ENCODE data around the gene XRCC2.
"Not testable (repeated sequence)": the region's sequence is repeated elsewhere in the genome, so short reads cannot be mapped to it uniquely, and the experiment has no call there.

Gene XRCC2

DNA sequence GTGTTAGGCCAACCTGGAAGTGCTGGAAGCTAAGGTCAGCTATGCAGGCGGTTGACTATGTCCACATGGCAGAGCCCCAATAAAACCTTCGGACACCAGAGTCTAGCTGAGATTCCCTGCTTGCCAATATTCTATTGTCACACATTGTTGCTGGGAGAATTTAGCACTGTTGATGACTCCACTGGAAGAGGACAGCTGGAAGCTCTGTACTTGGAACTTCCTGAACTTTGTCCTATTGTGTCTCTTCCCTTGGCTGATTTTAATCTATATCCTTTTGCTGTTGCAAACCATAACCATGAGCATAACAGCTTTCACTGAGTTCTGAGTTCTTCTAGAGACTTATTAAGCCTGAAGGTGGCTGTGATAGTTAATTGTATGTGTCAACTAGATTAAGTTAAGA lies 12.0 kb downstream of the XRCC2 start:
- DNase-seq, result no peak

DNA sequence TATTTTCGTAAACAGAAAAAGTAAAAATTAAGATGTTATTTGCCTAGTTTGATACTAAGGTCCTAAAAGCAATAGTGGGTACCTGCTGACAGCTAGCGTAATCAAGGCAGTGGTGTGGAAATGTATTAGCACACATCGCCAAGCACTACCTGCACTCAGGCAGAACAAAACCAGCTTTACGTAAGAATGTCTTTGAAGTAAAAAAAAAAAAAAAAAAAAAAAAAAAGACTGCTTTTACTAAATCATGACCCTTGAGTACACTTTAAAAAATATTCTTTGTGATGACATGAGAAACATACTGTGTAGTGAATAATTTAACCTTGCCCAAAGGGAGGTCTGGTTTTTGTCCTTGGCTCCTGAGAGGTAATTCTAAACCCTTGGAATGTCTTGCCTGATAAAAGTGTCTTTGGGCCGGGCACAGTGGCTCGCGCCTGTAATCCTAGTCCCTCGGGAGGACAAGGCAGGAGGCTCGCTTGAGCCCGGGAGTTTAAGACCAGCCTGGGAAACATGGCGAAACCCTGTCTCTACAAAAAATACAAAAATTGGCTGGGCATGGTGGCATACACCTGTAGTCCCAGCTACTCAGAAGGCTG lies 12.7 kb downstream of the XRCC2 start:
- no peak for DNase-seq

DNA sequence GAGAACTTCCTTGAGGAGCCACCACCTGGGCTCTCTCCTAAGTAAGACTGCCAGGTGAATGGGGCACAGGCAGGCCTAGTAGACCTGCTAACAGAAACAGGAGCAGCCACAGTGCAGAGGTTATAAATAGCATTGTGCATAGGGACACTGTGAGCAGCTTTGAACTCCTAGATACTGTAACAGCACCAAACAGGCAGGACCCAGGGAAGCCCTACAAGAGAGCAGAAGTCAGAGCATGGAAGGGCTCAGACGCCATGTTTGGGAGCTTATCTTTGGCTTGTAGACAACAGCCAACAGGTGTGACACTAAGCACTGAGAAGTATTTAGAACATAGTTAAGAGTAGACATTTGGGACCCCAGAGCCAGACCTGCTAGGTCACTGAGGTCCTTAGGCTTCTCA lies 14.5 kb downstream of the XRCC2 start:
- no peak for DNase-seq

DNA sequence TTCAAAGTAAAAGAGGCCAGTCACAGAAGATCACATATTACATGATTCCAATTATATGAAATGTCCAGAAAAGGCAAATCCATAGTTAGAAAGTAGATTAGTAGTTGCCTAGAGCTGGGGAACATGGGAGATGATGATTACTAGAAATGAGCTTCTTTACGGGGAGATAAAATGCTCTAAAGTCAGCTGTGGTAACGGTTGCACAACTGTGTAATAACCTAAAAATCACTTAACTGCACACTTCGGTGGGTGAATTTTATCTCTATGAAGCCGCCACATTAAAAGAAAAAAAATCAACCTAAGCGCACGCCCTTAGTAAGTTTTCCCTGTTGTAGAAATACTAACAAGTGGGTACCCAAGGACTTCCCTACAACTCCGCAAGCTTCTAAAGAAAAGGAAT lies 15.9 kb downstream of the XRCC2 start:
- no peak for DNase-seq

DNA sequence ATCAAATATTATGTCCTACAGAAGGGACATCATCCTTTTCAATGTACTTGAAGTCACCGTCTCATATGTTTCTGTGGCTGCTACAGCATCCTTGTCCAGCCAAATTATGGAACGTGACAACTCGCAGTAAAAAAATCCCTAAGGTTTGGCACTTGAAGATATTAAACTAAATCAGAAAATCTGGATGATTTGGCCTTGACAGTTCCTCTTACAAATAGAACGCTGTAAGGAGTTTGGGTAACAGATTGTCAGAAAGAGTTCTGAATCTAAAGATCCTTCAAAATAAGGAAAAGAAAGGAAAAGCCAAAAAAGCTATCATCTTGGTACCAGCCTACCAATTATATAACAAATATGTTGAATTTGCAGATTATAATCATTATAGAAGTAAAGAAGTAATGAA lies 21.0 kb downstream of the XRCC2 start:
- no peak for DNase-seq

DNA sequence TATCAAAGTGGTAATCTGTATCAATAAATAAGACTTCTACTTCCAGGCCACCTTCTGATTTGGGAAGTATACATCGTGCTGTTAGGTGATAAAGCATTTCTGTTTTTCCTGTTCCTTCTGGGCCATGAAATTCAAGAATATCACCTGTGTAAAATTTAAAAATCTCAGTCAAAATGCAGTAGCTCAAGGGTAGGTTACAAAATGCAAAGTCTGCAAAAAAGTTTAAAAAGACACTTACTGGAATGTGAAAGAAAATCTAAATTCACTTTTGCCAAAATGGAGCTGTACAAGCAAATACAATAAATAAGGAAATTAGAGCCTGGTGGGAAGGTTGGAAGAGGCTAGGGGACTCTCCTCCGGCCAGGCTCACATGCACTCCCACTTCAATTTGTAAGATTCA lies 26.7 kb downstream of the XRCC2 start:
- no peak for DNase-seq

DNA sequence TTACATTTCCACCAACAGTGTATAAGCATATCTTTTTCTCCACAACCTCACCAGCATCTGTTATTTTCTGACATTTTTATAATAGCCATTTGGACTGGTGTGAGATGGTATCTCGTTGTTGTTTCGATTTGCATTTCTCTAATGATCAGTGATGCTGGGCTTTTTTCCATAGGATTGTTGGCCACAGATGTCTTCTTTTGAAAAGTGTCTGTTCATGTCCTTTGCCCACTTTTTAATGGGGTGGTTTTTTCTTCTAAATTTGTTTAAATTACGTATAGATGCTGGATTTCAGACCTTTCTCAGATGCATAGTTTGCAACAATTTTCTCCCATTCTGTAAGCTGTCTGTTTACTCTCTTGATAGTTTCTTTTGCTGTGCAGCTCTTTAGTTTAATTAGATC lies 28.9 kb downstream of the XRCC2 start:
- no peak for DNase-seq

DNA sequence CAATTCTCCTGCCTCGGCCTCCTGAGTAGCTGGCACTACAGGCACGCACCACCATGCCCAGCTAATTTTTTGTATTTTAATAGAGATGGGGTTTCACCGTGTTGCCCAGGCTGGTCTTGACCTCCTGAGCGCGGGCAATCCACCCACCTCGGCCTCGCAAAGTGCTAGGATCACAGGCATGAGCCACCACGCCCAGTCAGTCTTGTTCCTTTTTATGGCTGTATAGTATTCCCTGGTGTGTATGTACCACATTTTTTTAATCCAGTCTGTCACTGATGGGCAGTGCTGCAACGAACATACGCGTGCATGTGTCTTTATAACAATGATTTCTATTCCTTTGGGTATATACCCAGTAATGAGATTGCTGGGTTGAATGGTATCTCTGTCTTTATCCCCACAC lies 29.4 kb downstream of the XRCC2 start:
- not testable (repeated sequence) for DNase-seq

DNA sequence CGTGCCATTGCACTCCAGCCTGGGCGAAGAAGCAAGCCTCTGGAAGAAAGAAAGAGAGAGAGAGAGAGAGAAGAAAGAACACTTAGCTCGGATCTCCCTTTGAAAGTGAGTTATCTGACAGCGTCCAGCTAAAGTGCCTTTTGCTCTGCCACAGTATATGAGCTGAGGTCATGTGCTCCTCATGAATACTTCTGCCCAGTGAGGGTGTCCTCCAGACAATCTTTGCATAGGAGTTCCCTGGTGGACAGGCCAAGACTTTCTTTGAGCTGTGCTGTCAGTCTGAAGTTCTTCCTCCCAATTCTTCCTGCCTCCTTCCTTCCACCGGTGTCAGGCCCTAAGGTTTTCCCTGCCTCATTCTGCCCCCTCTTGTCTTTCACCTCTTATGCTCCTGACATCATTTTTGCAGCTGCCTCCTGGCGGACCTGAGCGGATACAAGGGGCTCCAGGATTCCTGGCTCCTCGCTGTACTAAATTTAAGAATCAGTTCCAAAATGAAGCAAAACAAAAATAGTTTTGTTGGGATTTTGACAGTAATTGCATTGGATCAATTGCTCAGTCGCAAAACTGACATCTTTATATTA lies 31.9 kb downstream of the XRCC2 start:
- no peak for DNase-seq

DNA sequence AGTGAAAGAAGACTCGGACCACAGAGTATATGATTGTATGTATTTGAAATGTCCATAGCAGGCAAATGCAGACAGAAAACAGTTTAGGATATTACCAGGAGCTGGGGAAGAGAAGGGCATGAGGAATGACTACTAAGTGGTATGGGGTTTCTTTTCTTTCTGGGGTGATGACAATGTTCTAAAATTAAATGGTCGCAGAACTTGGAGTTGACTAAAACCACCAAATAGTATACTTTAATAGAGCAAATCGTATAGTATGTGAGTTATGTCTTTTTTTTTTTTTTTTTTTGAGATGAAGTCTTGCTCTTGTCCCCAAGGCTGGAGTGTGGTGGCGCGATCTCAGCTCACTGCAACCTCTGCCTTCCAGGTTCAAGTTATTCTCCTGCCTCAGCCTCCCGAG lies 34.6 kb downstream of the XRCC2 start:
- DNase-seq, result no peak

DNA sequence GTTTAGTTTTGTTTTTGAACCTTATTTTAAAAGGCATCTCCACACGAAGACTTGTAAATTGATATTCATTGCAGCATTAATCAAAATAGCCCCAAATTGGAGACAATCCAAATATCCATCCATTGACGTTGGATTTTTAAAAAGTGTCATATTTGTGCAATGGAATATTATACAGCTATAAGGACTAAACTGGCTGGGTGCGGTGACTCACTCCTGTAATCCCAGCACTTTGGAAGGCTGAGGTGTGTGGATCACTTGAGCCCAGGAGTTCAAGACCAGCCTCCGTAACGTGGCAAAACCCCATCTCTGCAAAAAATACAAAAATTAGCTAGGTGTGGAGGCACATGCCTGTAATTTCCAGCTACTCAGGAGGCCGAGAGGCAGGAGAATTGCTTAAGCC lies 35.1 kb downstream of the XRCC2 start:
- DNase-seq, result no peak

DNA sequence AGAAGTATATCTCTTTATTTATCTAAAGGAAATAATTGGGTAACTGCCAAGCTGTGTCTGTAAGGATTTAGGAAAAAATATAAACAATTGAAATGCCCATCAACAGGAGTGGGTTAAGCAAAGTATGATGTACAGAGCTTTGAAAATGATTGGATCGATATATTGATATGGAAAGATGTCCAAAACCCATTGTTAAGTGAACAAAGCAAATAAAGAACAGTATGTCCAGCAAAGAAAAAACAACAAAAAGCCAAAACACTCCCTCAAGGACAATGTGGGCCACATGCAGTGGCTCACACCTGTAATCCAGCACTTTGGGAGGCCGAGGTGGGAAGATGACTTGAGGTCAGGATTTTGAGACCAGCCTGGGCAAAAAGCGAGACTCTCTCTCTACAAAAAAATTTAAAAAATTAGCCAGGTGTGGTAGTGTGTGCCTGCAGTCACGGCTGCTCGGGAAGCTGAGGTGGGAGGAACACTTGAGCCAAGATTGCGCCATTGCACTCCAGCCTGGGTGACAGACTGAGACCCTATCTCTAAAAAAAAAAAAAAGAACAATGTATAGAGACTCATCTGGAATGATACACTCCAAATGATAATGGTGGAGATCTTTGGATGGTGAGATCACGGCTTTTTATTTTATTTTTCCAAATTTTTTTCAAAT lies 37.9 kb downstream of the XRCC2 start:
- DNase-seq, result no peak

DNA sequence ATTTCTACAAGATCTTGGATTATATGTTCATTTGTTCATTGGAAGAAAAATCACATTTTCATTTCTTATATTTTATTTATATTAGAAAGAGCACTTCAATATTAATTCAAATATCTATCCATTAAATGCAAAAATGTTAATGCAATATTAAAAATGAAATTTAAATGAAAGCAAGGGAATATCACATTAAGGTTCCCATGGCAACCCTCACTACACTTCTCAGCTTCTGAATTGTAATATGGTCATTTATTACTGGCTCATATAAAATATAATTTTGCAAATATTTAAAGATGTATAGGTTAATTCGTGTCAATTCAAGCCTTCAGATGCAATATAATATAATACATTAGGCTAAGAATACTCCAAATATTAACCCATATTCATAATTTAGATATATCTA lies 38.8 kb downstream of the XRCC2 start:
- no peak for DNase-seq

DNA sequence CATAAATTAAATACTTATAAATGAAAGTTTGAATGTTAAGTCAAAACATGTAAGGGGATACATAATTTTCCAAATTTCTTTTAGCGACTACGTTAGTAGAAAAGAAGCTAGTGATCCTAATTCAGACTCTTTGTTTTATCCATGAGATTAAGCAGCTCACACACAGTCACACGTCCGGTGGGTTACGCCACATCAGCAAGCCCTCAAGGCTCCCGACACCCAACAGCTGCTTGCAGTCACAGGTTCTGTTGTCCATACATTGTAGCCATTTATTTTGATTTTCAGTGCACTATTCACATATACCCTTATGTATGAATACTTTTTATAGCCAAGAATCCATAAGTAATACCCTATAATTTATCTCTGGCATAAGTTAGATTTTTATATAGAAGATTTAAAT lies 39.5 kb downstream of the XRCC2 start:
- no peak for DNase-seq

DNA sequence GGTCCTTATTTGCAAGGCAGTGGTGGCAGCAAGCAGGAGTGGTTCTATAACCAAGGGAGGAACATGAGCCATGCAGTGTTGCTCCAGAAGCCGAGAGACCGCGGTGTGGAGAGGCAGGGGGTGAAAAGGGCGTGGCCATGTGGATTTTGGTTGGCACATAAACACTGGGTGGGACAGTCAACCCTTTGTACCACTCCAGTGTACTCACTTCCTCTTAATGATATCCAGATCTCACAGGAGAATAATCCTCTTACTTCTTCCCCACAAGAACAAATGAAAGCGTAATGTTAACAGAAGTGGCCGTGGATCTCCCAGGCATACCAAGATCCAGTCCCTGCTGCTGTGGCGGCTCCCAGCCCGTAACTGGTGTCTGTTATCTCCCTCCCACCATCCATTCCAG lies 42.4 kb downstream of the XRCC2 start:
- no peak for DNase-seq

DNA sequence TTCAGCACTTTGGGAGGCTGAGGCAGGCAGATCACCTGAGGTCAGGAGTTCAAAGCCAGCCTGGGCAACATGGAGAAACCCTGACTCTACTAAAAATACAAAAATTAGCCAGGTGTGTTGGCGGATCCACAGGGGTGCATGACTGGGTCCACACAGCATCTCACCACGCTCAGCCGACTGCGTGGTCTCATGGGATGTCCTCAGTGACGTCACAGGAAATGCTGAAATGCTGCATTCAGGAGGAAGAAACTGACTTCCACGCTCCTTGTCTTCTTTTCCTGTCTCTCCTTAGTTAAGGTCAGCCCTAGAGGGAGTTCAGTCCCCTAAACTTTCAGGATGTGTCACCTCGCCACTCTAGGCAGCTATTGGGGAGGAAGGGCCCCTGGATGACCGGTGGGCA lies 42.9 kb downstream of the XRCC2 start:
- DNase-seq, result no peak

DNA sequence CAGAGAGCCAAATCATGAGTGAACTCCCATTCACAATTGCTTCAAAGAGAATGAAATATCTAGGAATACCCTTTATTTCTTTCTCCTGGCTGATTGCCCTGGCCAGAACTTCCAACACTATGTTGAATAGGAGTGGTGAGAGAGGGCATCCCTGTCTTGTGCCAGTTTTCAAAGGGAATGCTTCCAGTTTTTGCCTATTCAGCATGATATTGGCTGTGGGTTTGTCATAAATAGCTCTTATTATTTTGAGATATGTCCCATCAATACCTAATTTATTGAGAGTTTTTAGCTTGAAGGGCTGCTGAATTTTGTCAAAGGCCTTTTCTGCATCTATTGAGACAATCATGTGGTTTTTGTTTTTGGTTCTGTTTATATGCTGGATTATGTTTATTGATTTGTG lies 47.2 kb downstream of the XRCC2 start:
- not testable (repeated sequence) for DNase-seq

DNA sequence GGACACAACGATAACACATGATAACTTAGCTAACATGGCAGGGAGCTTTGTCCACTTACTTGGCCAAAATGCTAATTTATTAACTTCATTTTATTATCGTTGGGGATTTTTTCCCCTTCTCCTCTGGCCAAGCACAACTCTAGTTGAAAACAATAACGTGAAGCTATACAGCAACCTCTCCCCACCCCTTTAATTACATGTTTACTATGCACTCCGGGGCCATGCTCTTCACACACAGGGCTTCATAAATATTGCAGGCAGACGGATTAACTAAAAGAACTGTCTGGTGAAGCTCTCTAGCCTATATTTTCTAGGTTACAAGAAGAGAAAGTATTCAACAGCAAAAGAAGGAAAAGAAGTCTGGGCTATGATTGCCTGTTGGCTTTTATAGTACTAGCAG lies 51.7 kb downstream of the XRCC2 start:
- no peak for DNase-seq

DNA sequence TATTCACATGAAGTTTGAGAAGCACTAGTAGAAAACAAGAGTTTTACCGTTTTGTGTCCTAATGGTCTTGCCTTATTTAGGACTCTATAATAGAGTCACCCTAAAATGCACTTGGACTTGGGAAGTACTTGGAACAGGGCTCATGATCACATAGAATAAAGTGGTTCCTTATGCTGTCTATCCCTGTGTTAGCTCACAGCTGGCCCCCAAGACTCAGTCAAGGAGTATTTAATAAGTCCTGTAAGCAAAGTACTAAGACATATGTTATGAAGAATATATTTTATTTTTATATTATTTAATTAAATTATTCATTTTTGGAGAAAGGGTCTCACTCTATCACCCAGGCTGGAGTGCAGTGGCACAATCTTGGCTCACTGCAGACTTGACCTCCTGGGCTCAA lies 54.5 kb downstream of the XRCC2 start:
- DNase-seq, result no peak

DNA sequence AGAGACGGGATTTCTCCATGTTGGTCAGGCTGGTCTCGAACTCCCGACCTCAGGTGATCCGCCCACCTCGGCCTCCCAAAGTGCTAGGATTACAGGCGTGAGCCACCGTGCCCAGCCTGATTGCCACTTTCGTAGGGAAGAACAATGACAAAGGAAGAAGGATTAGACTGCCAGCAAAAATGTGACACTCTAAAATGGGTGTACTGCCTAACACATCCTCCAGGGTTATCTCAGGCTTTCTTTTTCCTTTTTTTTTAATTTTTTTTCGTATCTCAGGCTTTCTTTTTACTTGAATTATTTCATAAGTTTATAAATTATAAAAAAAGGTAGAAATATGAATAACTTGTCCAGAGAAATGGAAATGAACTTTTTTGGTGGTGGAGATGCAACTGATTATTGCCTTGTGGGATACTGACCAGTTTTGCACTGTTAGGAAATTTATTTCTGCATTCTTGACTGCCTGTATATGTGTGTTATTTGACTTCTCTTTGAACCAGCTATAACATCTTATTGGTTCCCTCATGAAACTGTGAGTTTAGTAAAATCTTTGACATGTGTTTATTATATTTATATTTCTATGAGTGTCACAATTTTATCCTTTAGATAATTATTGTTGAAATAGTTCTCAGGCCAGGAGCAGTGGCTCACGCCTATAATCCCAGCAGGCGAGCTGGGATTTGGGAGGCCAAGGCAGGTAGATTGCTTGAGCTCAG lies 56.8 kb downstream of the XRCC2 start:
- DNase-seq, result no peak

DNA sequence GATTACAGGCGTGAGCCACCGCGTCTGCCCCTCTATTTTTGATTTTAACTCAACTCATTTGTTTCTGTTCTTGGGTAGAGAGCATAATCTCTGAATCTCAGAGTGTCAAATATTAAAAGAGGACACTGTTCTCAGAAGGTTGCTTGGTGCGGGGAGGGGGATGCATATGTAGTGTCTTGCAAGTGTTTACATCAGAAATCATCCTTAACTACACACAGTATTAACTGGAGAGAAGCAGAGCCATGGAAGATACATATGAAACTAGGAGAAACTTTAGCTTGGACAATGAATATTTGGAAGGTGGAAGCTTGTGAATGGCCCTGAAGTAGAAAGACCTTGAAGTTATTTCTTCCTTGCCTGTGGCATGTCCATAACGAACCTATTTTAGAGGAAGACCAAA lies 57.5 kb downstream of the XRCC2 start:
- no peak for DNase-seq

DNA sequence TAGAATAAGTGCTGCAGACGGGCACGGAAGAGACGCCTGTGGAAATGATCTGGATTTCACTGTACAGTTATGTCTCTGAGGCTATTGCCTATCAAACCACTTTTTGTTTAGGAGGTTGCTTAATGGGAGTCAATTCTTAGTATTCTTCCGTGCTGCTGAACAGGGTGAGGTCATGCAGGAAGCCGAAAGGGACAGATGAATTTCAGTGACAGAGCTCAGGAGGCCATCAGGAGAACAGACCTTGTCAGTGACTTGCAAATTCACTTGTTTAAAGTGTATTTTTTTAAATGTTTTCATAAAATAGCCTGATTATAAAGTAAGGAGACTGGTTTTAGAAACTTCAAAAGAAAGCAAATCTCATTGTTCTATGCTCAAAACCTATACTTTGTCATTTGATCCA lies 58.9 kb downstream of the XRCC2 start:
- no peak for DNase-seq

DNA sequence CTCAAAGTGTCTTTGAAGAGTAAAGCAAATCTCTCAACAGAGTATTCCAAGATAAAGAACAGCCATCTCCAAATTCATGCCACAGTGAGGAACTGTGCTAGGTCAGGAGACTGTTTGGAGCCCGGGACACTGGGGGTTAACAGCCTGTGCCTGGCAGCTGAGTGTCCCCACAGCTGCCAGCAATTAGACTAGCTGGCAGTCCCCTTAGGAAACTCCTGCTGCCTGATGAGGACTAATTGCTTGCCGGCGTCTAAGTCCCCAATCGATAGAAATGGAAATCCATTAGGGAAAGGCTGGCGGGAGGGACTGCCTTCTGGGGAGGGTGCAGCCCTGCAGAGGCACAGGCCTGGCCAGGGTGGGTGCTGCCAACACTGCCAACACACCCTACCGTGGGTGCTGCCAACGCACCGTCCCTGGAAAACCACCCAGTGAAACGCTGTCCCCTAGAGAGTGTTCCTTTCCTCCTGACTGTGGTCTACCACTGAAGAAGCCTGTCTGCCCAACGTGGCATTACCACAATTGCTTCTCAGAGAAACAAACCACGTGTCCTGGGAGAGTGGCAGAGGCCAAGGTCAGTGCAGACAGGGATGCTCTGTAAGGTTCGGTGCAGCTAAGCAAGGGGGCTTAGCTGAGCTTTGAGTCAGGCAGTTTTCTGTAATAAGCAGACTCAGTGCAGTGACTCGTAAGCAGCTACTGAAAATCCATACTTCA lies 60.8 kb downstream of the XRCC2 start:
- DNase-seq, result no peak

DNA sequence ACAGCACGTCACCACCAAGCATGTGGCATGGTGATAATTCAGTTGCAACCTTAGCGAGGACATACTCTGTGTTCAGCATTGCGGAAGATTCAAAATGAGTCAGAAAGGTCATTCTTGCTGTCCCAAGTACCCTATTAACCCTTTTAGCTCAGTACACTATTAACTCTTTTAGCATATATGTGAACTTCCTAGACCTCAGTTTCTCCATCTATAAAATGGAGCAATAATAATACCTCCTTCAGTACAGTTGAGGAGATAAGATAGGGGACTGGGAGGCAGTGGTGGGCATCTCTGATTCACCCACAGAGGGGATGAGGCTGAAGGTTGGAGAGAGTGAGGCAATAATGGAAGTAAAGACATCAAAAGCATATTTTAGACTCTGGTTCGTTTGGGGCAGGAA lies 67.3 kb downstream of the XRCC2 start:
- no peak for DNase-seq

Measured in islet precursor cell (in vitro differentiated cells).